DOHH2 (cell line): ENCODE data around the gene CEBPG.

Experiments
- CTCF ChIP-seq: fragments of 200-600 bp; sonication (generic); IDR thresholded peaks from one replicate; pipeline ENCODE4 v1.5.1; 2014; ENCODE audit warnings: antibody characterized with exemption, mild to moderate bottlenecking, low read depth, low read length; ENCODE audit not compliant: poor library complexity, severe bottlenecking
- EZH2phosphoT487 ChIP-seq: fragments of 200-600 bp; sonication (generic); IDR thresholded peaks from 2 replicates; pipeline ENCODE4 v1.6.1; 2017; ENCODE audit warnings: borderline replicate concordance, mild to moderate bottlenecking, antibody characterized with exemption, low read length, moderate library complexity, mixed read lengths

GRCh38 chr19:33428627-33429125, 55.2 kb downstream of the CEBPG start:
- TF ChIP-seq CTCF (no peak), EZH2phosphoT487 (no peak)
